Epithelial cell of esophagus (primary cell): ENCODE measurements around the gene EIF3CL.
"Not testable (repeated sequence)": the region's sequence is repeated elsewhere in the genome, so short reads cannot be mapped to it uniquely, and the experiment has no call there.

ENCODE experiments used
- DNase-seq: peaks from one replicate; pipeline ENCODE4 v3.0.0; 2010; ENCODE audit warnings: low read depth
- H3K4me3 ChIP-seq: 2 replicates; pipeline ENCODE4 v1.5.1; 2011; ENCODE audit warnings: mild to moderate bottlenecking, low read length, control low read depth

EIF3CL gene, protein sequence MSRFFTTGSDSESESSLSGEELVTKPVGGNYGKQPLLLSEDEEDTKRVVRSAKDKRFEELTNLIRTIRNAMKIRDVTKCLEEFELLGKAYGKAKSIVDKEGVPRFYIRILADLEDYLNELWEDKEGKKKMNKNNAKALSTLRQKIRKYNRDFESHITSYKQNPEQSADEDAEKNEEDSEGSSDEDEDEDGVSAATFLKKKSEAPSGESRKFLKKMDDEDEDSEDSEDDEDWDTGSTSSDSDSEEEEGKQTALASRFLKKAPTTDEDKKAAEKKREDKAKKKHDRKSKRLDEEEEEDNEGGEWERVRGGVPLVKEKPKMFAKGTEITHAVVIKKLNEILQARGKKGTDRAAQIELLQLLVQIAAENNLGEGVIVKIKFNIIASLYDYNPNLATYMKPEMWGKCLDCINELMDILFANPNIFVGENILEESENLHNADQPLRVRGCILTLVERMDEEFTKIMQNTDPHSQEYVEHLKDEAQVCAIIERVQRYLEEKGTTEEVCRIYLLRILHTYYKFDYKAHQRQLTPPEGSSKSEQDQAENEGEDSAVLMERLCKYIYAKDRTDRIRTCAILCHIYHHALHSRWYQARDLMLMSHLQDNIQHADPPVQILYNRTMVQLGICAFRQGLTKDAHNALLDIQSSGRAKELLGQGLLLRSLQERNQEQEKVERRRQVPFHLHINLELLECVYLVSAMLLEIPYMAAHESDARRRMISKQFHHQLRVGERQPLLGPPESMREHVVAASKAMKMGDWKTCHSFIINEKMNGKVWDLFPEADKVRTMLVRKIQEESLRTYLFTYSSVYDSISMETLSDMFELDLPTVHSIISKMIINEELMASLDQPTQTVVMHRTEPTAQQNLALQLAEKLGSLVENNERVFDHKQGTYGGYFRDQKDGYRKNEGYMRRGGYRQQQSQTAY

DNA sequence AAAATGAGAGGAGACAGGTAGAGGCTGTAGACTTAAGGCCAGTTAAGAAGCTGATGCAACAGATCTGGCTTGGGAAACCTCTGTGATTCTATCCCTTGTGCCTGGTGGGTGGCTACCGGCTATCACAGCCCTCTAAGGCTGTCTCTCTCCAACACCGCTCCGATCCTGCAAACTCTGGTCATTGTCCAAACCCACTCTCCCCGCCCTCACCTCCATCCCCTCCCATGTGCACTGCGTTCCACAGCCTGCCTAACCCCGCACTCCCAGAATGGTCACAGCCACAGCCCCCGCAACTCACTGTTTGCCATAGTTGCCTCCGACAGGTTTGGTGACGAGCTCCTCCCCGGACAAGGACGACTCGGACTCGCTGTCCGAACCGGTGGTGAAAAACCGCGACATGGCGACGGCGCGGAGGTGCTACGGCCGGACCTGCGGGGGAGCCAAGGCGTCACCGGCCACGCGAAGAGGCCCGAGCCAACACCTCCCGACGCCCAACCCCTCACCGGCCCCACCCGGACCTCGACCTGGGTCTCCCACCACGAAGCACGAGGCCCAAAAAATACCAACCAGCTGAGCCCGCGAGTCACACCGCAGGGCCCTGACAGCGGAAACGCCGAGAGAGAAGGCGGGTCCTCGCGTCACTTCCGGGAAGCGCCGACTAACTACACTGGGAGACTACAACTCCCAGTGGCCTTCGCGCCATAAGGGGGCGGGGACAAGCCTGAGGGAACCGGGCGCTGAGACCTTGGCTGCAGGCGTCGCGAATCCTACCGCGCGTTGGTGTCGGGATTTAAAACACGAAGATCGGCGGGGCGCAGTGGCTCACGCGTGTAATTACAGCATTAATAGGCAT lies at the start of gene EIF3CL:
Gene EIF3CL, minus strand, starts transcription at position 622 of the 853 bp plus-strand sequence. Its CDS starts 223 bp downstream, at position 399.
- not testable (repeated sequence) for H3K4me3 ChIP-seq, DNase-seq

DNA sequence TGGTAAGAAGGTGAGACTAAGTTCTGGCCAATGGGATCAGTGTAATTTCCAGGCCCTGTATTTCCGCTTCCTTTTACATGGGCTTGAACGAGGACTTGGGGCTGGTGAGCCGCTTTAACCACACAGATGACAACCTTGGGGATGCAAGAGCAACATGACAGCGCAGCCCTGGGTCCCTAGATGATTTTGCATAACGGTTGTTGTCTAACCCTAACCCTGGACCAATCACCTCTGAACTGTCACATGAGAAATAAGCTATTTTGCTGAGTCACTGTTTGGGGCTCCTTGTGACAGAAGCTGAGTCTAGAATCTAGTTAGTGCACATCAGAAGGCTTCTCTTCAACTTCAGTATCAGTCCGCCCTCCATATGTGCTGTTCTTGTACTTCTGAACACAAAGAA lies 43.4 kb upstream of the EIF3CL start:
- not testable (repeated sequence) for H3K4me3 ChIP-seq, DNase-seq

DNA sequence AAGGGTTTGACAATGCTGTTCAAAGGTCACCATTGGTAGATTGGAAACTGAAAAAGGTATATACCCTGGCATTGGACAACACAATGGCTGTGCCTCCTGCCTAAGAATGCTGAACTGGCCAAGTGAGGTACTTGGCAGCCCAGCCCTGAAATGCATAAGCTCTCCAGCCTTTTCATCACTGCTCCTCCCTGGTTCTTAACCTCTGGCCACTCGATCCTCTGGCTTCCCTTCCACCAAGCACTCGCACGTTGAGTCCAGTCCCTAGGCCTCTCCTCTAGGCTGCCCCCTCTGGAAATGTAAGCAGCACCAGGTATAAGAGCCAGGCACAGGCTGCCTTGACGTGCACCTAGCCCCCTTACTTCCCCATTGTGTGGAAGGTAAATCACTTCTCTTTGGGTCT lies 42.7 kb upstream of the EIF3CL start:
- DNase-seq, H3K4me3 ChIP-seq: not testable (repeated sequence)

DNA sequence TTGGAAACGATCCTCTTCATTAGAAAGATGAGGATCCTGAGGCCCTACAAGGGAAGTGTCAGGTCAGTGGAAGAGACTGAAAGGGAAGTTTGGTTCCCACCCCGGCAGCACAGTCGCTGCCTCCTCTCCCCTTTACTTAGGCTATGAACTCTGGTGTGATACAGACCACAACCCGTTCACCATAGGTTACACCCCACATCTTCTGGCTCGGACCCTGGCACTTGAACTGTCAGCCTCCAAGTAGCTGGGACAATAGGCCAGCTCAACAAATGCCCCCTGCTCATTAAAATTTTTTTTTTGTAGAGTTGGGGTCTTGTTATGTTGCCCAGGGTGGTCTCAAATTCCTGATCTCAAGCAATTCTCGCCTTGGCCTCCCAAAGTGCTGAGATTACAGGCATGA lies 40.3 kb upstream of the EIF3CL start:
- H3K4me3 ChIP-seq: not testable (repeated sequence)

DNA sequence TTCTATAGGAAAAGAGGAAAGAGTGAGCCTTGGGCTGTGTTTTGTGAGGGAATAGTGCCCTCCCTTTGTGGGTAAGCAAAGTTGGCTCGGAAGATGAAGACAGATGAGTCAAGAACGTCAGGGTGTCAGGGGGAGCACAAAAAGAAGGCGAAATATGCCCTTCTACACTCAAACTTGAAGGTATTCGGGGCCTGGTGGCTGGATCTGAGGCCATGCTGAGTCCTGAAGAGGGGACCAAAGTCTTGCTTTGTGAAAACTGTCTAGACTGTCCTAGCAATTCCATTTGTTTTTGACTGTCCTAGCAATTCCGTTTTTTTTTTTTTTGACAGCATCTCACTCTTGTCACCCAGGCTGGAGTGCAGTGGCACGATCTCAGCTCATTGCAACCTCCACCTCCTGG lies 35.3 kb upstream of the EIF3CL start:
- DNase-seq, H3K4me3 ChIP-seq: not testable (repeated sequence)

More for the DNA sequence above, 40.3 kb upstream of the EIF3CL start:
- not testable (repeated sequence) for DNase-seq

DNA sequence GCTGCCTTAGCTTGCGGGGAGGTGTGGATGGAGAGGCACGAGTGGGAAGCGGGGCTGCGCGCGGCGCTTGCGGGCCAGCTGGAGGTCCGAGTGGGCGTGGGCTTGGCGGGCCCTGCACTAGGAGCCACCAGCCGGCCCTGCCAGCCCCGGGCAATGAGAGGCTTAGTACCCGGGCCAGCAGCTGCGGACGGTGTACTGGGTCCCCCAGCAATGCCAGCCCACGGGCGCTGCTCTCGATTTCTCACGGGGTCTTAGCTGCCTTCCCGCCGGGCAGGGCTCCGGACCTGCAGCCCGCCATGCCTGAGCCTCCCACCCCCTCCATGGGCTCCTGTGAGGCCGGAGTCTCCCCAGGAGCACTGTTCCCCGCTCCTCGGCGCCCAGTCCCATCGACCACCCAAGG lies 31.7 kb upstream of the EIF3CL start:
- not testable (repeated sequence) for H3K4me3 ChIP-seq, DNase-seq

DNA sequence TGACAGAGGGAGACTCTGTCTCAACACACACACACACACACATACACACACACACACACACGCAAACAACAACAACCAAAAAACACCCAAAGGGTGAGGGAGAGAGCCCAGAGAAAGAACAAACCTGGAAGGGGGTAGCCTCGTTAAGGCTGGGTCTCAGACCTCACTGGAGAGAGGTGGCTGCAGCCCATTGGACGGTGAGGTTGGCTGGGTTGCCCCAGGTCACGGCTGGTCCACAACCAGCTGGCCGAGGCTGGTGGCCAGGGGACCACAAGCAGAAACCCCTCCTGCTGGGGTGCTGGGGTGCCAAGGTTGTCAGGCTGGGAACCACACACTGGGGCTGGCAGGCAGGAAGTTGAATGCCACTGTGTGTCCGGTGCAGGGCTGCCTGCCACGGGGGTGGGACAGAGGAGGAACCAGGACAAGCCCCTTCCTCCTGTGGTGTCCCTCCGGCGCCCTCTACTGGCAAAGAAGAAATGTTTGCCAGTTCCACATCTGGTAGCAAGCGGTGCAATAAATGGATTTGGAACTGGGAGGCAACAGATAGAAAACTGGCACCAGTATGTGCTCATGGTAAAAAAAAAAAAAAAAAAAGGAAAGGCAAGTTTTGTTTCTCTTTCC lies 22.5 kb upstream of the EIF3CL start:
- not testable (repeated sequence) for H3K4me3 ChIP-seq, DNase-seq

DNA sequence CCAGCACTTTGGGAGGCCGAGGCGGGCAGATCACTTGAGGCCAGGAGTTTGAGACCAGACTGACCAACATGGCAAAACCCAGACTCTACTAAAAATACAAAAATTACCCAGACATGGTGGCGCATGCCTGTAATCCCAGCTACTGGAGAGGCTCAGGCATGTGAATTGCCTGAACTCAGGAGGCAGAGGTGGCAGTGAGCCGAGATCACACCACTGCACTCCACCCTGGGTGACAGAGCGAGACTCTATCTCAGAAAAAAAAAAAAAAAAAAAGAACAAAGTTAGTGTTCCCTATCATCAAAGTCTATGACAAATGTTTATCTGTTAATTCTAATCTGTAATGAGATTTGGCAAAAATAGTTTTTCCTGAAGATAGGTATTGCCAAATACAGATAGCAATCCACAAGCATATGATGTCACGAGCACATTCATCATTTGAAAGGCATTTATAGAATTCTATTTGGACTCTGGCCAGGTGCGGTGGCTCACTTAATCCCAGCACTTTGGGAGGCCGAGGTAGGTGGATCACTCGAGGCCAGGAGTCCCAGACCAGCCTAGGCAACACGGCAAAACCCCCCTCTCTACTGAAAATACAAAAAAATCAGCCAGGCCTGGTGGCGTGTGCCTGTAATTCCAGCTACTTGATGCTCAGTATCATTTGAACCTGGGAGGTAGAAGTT lies 17.6 kb upstream of the EIF3CL start:
- not testable (repeated sequence) for H3K4me3 ChIP-seq, DNase-seq

DNA sequence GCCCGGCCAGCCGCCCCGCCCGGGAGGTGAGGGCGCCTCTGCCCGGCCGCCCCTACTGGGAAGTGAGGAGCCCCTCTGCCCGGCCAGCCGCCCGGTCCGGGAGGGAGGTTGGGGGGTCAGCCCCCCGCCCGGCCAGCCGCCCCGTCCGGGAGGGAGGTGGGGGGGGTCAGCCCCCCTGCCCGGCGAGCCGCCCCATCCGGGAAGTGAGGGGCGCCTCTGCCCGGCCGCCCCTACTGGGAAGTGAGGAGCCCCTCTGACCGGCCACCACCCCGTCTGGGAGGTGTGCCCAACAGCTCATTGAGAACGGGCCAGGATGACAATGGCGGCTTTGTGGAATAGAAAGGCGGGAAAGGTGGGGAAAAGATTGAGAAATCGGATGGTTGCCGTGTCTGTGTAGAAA lies 13.4 kb upstream of the EIF3CL start:
- not testable (repeated sequence) for H3K4me3 ChIP-seq, DNase-seq

DNA sequence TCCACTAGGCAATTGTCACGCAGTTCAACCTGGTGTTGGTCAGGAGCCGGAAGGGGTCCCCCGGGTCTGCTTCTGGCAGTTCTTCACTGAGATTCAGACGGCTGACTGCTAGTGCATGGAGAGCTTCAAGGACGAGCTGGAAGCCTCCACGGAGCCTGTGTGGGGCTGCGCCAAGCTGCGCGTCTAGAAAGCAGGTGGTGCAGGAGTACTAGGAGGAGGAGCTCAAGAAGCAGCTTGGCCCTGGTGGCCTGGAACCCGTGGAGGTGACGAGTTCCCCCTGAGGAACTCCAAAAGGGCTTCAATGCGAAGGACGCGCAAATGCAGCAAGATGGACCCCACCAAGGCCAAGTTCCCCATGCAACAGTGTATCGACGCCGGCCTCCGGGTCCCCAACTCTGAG lies 10.9 kb upstream of the EIF3CL start:
- DNase-seq, H3K4me3 ChIP-seq: not testable (repeated sequence)

DNA sequence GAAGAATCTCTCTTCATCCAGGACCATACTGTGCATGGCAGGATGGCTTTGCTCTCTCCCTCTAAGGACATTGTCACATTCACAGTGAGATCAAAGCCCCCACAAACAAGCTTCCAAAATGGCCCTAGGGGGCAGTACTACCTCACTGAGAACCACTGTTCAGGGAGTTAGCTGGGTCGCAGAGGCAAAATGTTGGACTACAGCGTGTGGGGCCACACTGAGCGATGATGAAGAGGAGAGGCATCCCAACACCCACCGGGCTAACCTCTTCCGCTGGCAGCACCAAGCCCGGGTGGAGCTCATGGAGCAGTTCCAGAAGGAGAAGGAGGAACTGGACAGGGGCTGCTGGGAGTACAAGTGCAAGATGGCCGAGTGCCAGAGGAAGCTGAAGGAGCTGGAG lies 9.9 kb upstream of the EIF3CL start:
- H3K4me3 ChIP-seq, DNase-seq: not testable (repeated sequence)

DNA sequence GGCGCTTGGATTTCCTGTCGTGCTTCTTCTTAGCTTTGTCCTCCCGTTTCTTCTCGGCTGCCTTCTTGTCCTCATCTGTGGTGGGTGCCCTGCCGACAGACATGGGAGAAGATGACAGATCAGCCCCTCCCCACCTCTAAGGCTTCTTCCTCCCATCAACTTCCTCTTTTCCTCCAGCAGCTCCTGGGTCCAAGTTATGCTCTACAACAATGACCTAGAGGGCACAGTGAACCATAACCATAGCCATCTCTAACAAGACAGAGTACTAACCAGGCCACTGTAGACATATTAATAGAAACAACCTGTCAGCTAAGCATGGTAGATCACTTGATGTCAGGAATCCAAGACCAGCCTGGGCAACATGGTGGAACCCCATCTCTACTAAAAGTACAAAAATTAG lies 11.6 kb downstream of the EIF3CL start:
- not testable (repeated sequence) for H3K4me3 ChIP-seq, DNase-seq

DNA sequence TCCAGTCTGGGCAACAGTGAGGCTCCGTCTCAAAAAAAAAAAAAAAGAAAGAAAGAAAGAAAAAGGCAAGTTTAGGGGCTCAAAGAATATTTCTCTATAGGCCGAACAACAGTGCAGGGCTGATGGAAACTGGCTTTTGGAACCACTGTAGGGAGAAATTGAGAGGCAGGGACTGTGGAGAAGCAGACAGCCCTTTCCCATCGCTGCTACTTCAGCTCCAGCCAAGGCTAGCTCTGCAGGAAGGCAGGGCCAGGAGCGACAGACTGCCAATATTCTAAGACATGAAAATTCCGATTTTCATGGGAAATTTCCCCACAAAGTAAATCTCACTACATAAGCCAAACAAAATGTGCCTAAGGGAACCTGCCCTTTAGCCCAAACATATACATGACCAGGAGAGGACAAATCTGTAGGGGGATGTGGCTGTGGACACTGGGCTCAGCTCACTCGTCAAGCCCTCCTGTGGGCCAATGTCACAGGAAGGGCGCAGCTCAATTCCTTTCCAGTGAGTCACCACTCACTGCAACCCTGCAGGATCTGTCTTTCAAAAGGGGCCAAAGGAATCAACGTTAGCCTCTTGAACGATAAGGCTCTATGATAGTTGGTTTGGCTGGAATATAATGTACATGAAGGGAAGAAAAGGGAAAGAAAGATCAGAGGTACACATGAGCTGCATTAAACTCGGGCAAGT lies 21.3 kb downstream of the EIF3CL start:
- H3K4me3 ChIP-seq: not testable (repeated sequence)

DNA sequence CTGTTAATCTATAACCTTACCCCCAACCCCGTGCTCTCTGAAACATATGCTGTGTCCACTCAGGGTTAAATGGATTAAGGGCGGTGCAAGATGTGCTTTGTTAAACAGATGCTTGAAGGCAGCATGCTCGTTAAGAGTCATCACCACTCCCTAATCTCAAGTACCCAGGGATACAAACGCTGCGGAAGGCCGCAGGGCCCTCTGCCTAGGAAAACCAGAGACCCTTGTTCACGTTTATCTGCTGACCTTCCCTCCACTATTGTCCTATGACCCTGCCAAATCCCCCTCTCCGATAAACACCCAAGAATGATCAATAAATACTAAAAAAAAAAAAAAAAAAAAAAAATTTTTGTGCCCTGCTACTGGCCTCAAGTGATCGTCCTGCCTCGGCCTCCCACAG lies 25.8 kb downstream of the EIF3CL start:
- DNase-seq: not testable (repeated sequence)

More for the DNA sequence above, 21.3 kb downstream of the EIF3CL start:
- not testable (repeated sequence) for DNase-seq

DNA sequence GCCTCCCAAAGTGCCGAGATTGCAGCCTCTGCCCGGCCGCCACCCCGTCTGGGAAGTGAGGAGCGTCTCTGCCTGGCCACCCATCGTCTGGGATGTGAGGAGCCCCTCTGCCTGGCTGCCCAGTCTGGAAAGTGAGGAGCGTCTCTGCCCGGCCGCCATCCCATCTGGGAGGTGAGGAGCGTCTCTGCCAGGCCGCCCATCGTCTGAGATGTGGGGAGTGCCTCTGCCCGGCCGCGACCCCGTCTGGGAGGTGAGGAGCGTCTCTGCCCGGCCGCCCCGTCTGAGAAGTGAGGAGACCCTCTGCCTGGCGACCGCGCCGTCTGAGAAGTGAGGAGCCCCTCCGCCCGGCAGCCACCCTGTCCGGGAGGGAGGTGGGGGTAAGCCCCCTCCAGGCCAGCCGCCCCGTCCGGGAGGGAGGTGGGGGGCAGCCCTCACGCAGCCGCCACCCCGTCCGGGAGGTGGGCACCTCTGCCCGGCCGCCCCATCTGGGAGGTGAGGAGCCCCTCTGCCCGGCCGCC lies 26.5 kb downstream of the EIF3CL start:
- not testable (repeated sequence) for DNase-seq, H3K4me3 ChIP-seq

More for the DNA sequence above, 25.8 kb downstream of the EIF3CL start:
- H3K4me3 ChIP-seq: not testable (repeated sequence)

DNA sequence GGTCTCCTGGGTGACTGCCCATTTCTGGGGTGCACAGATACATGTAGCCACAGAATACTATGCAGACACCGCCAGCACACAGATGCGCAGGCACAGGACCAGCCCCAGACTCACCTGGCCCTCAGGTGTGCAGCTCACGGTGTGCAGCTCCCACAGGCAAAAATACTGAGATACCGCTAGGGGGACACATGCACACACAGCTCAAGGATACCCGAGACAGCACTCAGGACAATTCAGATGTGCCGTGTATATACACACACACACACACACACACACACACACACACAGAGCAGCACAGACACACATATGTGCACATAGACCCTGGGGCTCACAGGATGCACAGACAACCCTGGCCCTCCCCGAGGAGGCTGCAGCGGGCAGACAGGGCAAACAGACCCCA lies 28.5 kb downstream of the EIF3CL start:
- not testable (repeated sequence) for DNase-seq, H3K4me3 ChIP-seq

DNA sequence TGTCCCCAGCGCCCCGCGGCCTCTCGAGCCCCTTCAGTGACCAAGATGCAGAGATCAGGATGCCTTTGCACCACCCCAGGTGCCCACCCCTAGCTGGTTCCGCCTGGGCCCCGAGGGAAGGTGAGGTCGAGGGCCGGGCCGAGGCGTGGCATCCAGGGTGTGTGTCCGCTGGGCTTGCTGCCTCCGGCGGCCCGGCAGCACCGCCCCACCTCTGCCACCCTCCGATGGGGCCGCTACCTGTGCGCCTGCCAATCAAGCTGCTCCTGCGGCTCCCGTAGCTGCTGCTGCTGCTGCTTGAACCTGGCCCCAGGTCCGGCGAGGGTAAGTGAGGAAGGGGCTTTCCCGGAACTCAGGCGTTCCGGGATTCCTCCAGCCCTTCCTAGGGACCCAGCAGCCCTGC lies 29.4 kb downstream of the EIF3CL start:
- H3K4me3 ChIP-seq, DNase-seq: not testable (repeated sequence)
